IMR-90 (cell line): ENCODE measurements around the gene STX16. TPM values are rescaled to one million over a fixed set of nuclear protein-coding genes. Genes with fewer than 3 reads are reported as not detected.

Experiments used
- polyA plus RNA-seq, 3 experiments: library from polyadenylated mRNA; depleted of rRNA; stranded (reverse); fragments of >200 nt; gene quantifications; 2 replicates each; pipeline ENCODE4 v1.2.3, GENCODE V29; 2012; ENCODE audit warnings: low replicate concordance in 1 of 3
- total RNA-seq: library from RNA; depleted of rRNA; stranded (reverse); fragments of >200 nt; gene quantifications from 2 replicates; pipeline ENCODE4 v1.2.3, GENCODE V29; 2012; rRNA removed

STX16 gene
- total and polyA plus RNA-seq, 2 of the 4 experiments (the other 2 are of a cell fraction), result 26.9 to 58.2 TPM

Other genes starting within 250 kb of the STX16 start
- 2.2 and 2.5 TPM in 2 replicates for gene APCDD1L, start 135.9 kb upstream of the STX16 start, total RNA-seq
- gene APCDD1L, start 135.9 kb upstream of the STX16 start, polyA plus RNA-seq (2012; rRNA removed), result 18.0 and 18.3 TPM in 2 replicates
- 6.3 and 7.2 TPM in 2 replicates for gene NPEPL1, start 41.5 kb downstream of the STX16 start, total RNA-seq
- gene NPEPL1, start 41.5 kb downstream of the STX16 start, polyA plus RNA-seq (2012; rRNA removed), result 10.4 and 10.7 TPM in 2 replicates
- gene GNAS-AS1, start 199.6 kb downstream of the STX16 start, total RNA-seq, result 0.54 and 0.83 TPM in 2 replicates
- 0.60 and 0.90 TPM in 2 replicates for gene GNAS-AS1, start 199.6 kb downstream of the STX16 start, polyA plus RNA-seq (2012; rRNA removed)
- 377 and 397 TPM in 2 replicates for gene GNAS, start 201.4 kb downstream of the STX16 start, total RNA-seq
- 1,064 and 1,356 TPM in 2 replicates for gene GNAS, start 201.4 kb downstream of the STX16 start, polyA plus RNA-seq (2012; rRNA removed)